ENCODE data around the gene INTS7. TPM values are rescaled to one million over a fixed set of nuclear protein-coding genes. Genes with fewer than 3 reads are reported as not detected.
A peak's percentile ranks its signal among the peaks of the same experiment; 100 is the strongest.
"Not testable (repeated sequence)": the region's sequence is repeated elsewhere in the genome, so short reads cannot be mapped to it uniquely, and the experiment has no call there.

Gene INTS7
- total RNA-seq, 1 donor from 2014 or later: 13.3 TPM

DNA sequence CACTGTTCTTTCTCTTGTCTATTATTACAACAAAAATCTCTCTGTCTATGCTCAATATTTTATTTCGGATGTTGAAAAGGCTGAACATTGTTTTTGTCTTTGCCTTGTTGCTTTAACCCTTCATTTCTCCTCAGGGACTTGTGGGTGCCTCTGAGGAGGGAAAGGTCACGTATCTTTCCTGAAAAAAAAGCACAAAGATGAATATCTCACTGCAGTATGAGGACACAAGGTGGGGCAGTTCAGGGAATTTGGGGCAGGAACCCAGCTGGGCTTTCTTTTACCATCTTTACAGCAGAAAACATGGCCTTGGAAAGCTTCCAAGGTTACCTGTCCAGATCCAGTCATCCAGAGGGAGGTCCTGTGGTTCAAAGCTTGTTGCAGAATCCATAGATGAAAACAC is 105.7 kb downstream of the INTS7 start:
- DNase-seq: no peak

DNA sequence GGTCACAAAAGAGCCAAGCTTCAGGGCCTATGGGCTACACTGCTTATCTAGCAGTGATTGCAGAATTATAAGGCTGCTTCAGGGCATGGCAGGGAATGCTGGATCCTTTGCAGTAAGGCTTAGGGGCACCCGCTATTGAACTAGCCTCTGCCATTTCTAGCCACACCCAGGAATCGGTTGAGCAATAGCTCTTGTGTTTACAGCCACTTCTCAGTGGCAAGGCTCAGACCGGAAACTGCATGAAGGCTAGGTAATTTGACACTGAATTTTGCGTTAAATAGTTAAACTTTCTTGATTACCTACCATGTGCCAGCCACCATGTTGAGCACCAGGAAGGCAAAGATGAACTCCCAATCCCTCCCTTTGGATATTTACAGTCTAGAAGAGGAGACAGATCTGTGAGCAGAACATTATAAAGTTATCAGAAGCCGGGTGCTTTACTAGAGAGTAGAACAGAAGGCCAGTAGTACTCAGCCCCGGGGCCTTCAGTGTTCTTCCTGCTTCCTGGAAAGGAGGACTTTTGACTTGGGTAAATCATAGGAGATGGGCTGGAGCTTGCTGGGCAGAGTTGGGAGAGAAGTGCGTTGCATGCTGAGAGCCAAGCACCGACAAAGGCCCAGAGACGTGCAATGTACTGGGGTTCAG is 106.2 kb downstream of the INTS7 start:
- no peak for DNase-seq

DNA sequence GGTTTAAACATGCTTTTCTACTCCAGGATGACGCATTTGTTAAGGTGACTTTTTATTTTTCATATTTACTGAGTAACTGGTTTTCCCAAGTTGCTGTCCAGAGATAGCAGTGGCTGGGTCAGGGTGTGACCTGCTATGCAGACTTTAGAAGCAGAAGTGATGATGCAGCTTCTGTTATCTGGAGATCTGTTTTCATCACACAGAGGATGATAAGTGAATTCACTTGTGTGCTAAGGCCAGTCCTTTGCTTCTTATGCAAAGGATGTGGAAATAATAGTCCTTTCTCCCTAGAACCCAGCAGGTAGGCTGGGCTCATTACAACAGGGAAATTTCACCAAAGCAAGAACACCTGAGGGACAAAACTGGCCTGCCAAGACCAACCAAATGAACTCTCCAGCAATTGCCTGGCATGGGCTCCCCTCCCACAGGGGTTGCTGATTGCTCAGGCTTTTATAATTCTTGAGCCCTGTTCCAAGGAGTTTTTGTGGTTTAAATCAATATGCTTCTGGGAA is 107.0 kb downstream of the INTS7 start:
- no peak for DNase-seq

DNA sequence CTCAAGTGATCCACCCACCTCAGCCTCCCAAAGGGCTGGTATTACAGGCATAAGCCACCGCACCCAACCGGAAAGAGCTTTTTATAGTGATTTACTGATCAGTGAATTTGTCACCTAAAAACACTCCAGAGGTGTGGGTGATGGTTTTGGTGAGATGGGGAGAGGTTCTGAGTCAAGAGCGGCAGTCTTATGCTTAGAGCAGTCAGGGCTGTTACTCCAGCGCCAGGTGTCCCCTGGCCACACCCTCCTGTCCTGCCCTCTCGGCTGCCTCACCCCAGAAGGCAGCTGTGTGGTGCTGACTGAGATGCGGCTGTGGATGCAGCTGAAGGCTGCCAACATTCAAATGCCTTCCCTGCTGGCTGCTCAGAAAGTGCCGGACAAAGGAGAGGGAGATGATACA is 110.3 kb downstream of the INTS7 start:
- no peak for DNase-seq

DNA sequence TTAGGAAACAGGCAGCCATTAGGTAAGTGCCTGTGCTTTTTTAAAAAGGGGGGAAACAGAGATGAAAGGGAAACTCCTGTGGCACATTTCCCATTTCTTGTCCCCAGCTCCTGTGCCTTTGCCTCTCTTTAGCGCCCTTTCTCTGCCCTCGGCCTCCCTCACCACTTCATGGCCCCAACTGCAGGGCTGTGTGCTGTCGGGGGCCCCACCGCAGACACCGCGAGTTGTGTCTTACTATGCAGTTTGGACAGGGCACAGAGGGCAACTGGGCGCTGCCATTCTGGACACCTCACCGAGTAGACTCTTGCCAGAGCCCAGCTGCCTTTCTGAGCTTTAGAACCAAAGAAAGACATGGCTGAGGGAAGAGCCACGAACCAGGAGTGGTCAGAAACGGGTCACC is 111.1 kb downstream of the INTS7 start:
- no peak for DNase-seq

DNA sequence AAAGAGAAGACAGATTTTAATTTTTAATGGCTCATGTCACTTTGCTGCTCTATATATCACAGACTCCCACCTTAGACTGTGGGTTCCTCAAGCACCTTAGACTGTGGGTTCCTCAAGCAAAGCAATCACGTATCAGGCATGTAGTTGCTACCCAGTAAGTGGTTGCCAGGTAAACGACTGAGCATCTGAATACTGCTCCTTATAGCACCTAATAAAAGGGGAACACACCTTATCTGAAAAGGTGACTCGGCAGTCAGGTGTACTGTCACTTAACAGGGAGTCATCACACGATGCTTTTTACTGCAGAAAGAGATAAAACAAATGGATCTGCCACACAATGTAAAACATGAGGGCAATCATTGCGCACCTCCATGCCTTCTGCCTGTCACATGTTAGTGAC is 112.3 kb downstream of the INTS7 start:
- no peak for DNase-seq

DNA sequence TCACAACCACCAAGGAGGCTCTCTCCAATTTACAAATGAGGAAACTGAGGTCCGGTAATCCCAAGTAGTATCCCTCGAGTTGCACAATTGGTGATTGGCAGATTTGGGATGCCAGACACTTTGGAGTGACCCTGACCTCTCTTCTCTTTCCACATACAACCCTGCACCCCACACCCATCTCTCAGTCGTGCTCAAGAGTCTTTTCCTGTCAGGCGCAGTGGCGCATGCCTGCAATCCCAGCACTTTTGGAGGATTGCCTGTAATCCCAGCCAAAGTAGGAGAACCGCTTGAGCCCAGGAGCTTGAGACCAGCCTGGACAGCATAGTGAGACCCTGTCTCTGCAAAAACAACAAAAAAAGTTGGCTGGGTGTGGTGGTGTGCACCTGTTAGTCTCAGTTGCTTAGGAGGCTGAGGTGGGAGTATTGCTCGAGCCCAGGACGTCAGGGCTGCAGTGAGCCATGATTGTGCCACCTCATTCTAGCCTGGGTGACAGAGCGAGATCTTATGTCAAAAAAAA is 113.7 kb downstream of the INTS7 start:
- no peak for DNase-seq

DNA sequence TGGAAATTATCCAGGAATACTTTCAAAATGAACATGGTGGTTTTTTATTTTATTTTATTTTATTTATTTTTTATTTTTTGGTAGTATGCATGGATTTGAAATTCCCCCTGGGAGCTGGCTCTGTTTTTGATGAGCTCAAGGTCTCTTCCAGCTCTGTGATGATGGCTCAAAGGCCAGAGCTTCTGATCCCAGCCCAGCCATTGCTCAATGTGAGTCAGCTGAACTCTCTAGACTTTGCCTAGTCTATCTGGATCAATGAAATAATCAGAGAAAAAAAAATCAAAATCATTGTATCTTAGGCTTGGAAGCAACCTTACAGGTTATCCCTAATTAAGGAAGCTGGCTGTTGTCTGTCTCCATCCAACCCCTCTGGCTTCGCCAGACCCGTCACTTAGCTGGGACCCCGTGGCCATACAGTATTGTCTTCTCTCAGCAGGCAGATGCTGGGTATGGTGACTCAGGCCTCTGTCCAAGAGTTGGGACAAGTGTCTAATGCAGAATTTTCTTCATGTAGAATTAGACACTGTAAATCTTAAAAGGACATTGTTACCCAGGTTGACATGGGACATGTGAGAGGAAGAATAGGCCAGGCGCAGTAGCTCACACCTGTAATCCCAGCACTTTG is 114.6 kb downstream of the INTS7 start:
- no peak for DNase-seq

DNA sequence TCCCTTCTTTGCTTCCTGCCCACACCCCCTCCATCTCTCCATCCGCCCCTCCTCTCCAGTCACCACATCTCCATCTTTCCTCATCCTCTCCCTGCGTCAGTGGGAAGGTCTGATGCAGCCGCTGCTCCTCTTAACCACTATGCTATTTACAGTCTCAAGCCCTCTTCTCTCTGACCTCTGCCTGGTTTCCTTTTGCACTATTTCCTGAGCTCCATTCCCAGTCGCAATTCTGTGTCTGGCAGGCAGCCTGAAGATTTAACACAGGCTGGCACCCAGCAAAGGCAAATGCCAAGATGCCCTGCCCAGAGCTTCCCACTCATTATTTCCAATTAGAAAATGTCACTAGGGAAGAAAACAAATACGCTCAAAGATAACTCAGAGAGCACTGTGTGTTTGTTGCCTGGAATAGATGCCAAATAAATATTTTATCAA is 115.2 kb downstream of the INTS7 start:
- peak; percentile 62 for DNase-seq

DNA sequence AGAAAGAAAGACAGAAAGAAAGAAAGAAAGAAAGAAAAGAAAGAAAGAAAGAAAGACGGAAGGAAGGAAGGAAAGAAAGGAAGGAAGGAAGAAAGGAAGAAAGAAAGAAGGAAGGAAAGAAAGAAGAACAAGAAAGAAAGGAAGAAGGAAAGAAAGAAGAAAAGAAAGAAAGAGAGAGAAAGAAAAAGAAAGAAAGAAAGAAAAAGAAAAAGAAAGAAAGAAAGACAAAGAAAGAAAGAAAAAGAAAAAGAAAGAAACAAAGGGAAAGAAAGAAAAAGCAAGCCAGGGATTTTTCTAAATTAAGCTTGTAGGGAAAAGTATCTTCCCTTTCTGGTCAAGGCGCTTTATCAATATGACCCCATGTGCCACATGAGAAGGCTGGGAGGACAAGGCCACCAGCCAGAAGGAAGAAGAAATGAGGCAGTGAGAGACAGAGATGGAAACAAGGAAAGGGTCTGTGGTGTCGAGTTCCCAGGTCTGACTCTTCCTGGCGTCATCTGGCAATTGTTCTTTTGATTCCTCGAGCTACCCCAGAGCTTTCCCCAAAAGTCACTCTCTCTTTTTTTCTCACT is 116.4 kb downstream of the INTS7 start:
- DNase-seq: no peak

DNA sequence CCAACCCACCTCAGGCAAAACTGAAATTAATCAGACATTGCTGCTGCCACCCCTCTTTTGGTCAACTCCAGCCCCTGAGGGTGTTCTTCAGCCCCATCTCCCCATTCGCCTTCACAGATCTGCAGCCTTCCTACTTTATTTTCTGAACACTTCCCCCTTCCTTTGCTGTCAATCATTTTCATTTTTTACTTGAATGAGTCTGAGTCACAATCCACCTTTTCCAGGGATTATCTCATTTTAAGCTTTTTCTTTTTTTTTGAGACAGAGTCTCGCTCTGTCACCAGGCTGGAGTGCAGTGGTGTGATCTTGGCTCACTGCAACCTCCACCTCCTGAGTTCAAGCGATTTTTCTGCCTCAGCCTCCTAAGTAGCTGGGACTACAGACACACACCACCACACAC is 118.9 kb downstream of the INTS7 start:
- not testable (repeated sequence) for DNase-seq

DNA sequence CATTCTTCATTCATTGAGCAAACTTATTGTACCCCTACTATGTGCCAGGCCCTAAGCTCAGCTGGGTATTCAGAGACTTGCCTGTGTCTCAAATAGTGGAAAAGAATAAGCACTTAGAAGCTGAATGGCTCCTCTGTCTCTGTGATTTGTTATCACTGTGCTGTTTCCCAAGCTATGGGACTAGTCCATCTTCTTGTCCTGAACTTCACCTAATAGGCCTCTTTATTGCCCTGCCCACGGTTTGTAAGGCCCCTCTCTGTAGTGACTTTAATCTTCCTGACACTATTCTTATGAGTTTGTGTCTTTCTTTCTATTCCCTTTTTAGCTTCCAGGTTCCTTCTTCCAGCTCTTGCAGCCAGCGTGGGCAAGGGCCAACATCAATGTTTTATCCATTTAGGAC is 119.4 kb downstream of the INTS7 start:
- DNase-seq: no peak

DNA sequence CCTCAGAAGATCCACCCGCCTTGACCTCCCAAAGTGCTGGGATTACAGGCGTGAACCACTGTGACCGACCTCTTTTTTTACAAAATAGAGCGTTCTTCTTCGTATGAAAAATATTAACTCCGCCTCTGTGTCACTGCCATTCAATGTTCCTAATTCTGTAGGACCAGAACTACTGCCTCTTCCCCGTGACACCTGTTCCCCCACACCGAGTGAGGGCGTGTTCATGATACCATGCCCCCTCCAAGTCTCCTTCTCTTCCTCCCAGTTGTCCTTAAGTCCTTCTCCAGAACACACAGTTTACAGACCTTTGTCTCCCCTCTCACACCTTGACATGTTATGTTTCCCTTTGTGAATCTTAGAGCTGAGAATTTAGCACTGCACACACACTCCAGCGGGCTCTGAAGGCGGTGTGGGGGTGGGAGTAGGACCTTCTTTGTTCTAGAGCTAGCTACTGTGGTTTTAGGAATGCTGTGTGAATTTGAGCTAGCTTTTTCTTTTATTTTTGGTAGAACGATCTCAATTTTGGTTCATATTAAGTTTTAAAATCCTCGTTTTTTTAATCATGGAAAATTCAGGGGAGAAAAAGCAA is 122.4 kb downstream of the INTS7 start:
- no peak for DNase-seq

DNA sequence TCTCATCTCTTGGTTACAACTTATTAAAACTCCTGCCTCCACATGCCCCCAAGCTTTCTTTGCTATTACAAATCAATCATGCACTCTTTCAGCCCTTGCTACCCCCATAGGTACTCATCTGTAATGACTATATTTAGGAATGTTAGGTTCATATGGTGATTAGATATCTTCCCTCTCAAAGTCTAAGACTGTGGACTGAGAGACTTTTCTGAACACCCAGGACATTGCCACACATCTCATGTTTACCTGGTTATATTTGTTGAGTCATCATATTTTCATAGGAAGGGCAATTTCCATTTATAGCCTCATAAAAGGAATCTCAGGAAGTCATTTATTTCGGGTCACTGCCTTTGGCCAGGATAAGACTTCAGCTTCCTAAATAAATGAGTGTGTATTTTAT is 123.3 kb downstream of the INTS7 start:
- no peak for DNase-seq

DNA sequence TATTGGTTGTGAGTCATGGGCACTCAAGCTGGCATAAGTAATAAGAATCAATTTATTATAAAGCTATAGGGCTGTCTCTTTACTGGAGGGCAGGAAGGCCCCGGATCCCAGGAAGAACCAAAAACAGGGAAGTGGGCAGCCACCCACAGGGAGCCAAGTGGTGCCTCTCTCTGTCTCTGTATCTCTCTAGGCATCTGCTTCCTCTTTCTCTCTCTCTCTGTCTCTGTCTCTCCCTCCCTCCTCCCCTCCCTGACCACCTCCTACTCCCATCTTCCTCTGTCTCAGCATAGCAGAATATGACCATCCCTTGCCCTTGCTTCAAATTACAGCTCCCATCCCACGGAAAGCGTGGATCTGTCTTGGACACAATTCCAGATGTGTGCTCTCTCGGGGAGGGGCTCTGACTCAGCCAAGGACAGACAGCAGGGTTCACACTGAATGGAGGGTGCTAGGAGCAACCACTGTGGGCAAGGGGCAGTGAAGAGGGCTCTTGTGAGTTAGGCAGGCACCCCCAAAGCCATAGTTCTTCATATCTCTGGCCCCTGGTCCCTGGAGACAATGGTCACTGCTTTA is 124.4 kb downstream of the INTS7 start:
- DNase-seq: no peak

DNA sequence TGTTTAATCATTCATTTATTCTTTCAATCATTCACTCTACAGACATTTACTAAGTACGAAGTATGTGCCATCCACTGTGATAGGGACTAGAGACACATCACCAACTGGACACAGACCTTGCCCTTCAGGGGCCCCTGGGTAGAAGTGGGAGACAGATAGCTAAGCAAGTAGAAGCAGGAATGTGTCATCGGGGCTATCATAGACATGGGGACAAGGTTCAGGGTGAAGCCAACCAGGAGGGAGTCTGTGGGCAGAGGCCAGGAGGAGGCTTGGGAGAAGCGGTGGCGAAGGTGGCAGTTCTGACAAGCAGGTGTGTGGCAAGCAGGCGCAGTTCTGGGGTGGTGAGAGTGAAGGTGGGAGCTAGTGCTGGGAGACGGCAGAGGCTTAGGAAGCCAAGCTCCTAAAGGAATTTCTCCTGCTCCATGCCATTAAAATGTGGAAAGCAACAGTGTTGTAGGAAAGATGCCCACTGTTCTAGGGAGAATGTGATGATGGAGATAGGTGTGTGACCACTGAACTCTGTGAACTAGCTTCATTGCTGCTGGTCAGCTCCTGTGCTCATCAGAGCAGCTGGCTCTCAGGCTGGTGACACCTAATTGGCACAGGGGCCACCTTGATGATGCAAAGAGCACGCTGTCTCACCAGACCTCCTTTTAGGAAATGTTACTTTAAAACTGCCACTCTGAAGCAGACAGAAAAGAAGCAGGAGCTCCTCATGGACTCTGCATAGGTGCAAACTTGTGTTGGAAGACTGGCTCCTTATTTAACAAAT is 125.1 kb downstream of the INTS7 start:
- no peak for DNase-seq

DNA sequence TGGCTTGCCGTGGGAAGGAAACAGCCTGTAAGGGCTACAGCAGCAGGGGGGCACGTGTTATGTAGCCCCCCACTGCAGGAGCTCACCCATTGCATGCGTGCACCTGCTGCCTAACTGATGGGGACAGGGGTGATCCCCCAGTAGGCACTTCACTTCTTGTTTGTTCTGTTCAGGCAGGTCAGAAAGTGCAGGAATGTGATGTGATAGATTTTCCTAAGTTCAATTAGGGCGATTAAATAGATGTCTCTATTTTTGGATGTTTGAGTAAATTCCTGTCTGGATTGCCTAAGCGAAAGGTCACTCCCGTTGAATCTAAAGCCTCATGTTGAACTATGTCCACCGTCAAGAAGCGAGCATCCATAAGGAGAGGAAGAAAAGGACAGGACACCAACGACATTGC is 126.0 kb downstream of the INTS7 start:
- no peak for DNase-seq

DNA sequence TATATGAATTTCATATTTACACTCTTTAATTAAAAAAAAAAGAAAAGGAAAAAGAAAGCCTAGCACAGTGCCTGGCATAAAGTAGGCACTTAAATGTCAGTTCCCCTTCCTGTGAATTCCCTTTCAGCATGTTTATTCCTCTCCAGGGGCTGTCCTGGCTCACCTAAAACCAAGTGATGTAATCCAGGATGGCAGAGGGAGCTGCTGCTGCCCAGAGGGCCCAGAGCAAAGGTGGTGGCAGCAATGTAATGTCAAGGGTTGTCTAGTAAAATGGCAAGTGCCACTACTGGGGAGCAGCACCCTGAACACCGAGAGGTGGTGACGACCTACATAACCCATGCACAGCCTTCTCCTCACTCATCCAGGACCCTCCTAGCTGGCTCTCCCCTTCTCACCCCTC is 126.4 kb downstream of the INTS7 start:
- no peak for DNase-seq

DNA sequence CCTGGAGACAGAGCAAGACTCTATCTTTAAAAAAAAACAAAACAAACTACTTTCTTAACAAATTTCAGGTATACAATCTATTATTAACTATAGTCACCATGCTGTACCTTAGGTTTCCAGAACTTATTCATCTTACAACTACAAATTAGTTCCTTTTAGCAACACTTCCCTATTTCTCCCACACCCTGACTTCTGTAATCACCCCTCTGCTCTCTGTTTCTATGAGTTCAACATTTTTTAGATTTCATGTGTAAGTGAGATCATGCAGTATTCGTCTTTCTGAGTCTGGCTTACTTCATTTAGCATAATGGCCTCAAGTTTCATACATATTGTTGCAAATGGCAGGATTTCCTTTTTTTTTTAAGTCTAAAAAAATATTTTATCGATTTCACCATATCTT is 126.9 kb downstream of the INTS7 start:
- DNase-seq: no peak

DNA sequence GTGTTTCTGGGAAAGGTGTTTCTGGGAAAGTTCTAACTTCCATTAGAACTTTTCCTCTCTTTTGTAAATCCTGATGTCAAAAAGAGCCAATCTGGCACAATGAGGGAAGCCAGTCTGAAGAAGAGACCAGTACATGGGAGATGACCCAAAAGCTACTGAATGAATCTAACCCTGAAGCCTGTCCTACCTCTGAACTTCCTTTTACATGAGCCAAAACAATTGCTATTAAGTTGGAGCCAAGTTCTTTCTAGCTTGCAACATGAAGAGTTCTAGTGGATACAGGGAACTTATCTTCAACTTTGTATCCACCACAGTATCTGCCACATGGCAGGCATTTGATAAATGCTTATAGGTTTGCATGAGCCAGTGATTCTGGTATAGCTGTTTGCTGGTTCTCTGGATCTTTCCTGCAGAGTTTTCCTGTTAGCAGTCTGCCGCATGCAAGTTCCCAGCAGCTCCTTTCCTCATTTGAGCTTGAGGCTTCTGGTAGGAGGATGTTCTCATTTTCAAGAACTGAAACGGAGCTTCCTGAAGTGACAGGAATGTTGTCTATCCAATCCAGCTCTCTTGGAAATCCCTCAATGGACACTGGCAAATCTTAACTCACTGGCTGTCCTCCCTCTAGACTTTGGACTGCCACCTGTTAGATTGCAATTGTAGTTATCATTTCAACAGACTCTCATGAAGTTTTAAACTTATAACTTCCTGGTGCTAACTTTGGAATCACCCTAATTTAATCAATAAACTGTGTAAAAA is 131.7 kb downstream of the INTS7 start:
- DNase-seq: no peak

DNA sequence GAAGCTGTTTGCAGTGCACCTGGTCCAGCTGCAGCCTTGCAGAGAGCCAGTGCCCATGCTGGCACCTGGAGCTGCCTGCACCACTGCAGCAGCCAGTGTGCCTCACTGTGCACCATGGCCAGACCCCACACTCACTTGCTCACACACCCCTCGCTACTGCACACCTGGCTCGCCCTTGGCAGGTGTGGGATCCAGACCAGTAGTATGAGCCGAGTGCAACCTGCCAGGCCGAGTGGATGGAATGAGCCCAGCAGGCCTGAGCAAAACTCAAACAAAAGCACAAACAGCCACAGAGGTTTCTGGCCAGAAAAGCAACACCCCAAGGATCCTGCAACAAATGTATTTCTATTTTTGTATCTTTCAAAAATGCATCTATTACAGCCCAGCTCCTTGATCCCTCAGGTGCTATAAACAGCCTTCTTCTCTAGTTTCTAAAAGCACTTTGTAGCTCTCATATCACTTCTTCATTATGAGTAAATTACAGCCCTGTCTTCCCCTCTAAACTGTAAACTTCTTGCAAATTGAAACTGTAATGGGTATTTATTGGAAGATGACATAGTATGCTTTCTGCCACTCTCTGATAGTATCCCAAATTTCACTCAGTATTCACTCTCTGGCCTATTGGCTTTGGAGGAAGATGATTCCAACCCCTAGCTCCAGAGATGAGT is 132.6 kb downstream of the INTS7 start:
- DNase-seq: no peak

Data from dermis blood vessel endothelial cell (primary cell).